ENCODE results near the gene LRIT1.

The LRIT1 gene

DNA sequence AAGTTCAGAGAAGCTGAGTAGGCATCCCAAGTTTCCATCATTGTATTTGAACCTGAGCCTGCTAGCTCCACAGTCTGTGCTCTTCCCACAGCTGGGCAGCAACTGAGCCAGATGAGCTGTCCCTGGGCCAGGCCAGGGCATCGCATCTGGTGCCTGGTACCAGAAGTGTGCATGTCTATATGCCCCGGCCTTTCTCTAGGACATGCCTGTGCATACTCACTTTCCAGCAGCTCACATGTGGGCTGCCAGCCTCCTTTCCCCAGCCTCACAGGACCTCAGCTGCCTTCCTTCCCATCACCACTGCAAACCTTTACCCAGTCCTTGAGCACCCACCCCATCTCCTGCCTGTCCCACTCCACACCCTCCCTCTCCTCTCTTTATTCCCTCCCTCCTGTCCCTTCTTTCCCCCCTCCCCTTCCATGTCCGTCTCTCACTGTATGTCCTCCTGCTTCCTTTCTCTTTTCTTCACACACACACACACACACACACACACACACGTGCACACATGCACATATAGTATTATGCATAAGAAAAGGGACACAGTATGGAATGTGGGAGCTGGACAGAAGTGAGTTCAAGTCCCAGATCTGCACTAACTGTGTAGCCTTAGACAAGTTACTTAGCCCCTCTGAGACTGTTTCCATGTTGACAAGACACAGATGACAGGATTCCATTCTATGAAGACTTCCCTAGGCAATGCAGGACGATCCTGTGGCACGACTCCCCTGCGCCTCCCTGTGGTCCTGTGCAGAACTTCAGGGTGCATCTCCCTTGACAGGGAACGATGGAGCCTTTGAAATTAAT lies 36.1 kb downstream of the LRIT1 start:
- Mint-ChIP-seq H3K4me1 (no peaks in the 10 kb centered on the region), H3K4me3 (no peak overlapping the region), H3K27me3 (ENCODE audit: low read depth) (peaks cover 38% of the 10 kb centered on the region), H3K9me3 (no peaks in the 10 kb centered on the region), H3K27ac (no peak overlapping the region), H3K36me3 (ENCODE audit: low read depth) (no peaks in the 10 kb centered on the region)
- TF ChIP-seq CTCF (IDR thresholded peaks at IDR 0.05; ENCODE audit: unreplicated experiment in 3 of 3), result peak; percentile 71 to 81 (median 72)

DNA sequence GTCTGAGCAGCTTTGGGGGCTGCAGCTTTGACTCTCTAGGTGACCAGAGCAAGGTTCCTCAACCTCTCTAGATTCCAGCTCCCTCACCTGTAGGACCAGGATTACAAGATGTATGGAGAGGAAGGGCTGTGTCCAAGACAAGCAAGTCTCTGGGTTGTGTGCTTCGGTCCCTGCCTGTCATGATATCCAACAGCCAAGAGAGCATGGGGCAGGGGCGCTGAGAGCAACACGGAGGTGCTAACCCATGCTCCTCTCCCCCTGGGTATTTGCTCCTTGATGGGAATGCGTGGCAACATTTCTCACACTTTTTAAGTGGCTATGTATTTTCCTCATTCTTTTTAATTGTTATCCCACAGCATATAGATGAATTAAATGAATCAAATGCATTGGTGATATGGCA lies 36.7 kb downstream of the LRIT1 start:
- no peak overlapping the region for H3K27ac Mint-ChIP-seq
- H3K4me1 Mint-ChIP-seq, result no peaks in the 10 kb centered on the region
- TF ChIP-seq CTCF (IDR thresholded peaks at IDR 0.05; ENCODE audit: unreplicated experiment in 3 of 3), result no peak
- H3K4me3 Mint-ChIP-seq, result no peak overlapping the region
- no peaks in the 10 kb centered on the region for H3K9me3 Mint-ChIP-seq
- H3K27me3 Mint-ChIP-seq (ENCODE audit: low read depth), result peaks cover 38% of the 10 kb centered on the region
- no peaks in the 10 kb centered on the region for H3K36me3 Mint-ChIP-seq (ENCODE audit: low read depth)

GRCh38 chr10:84204122-84204521 lies 37.2 kb downstream of the LRIT1 start:
- Mint-ChIP-seq H3K27me3 (ENCODE audit: low read depth) (peaks cover 42% of the 10 kb centered on the region), H3K36me3 (ENCODE audit: low read depth) (no peaks in the 10 kb centered on the region), H3K27ac (no peak overlapping the region), H3K4me3 (no peak overlapping the region), H3K9me3 (no peaks in the 10 kb centered on the region), H3K4me1 (no peaks in the 10 kb centered on the region)
- TF ChIP-seq CTCF (IDR thresholded peaks at IDR 0.05; ENCODE audit: unreplicated experiment in 3 of 3), result peak in 1 of 3 experiments; percentile 17

- H3K27ac Mint-ChIP-seq, result no peak overlapping the region
- H3K36me3 Mint-ChIP-seq (ENCODE audit: low read depth), result no peaks in the 10 kb centered on the region
These were observed 39.0 kb downstream of the LRIT1 start for GRCh38 chr10:84202349-84202748.

DNA sequence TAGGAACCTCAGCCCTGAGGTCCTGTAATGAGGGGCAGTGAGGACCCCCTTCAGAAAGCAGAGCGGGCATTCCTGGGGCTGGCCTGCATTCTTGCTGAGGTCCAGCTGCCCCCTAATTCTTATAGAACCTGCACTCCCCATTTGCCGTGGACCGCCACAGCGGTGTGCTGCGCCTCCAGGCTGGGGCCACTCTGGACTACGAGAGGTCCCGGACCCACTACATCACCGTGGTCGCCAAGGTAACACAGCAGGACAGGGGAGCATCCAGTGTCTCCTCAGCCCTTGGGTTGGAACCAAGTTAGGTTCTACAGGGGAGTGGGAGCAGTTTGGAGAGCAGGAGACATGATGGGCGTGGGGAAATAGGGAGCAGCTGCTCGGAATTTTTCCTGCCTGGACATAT lies 39.7 kb downstream of the LRIT1 start:
- no peak for TF ChIP-seq CTCF (IDR thresholded peaks at IDR 0.05; ENCODE audit: unreplicated experiment in 3 of 3)
- no peaks in the 10 kb centered on the region for H3K9me3 Mint-ChIP-seq
- no peak overlapping the region for H3K4me3 Mint-ChIP-seq
- H3K4me1 Mint-ChIP-seq, result no peaks in the 10 kb centered on the region
- H3K36me3 Mint-ChIP-seq (ENCODE audit: low read depth), result no peaks in the 10 kb centered on the region
- H3K27me3 Mint-ChIP-seq (ENCODE audit: low read depth), result peaks cover 47% of the 10 kb centered on the region
- H3K27ac Mint-ChIP-seq, result no peak overlapping the region

More at GRCh38 chr10:84202349-84202748, 39.0 kb downstream of the LRIT1 start:
- Mint-ChIP-seq H3K4me3 (no peak overlapping the region), H3K27me3 (ENCODE audit: low read depth) (peaks cover 47% of the 10 kb centered on the region), H3K9me3 (no peaks in the 10 kb centered on the region), H3K4me1 (no peaks in the 10 kb centered on the region)
- TF ChIP-seq CTCF (IDR thresholded peaks at IDR 0.05; ENCODE audit: unreplicated experiment in 3 of 3), result no peak

DNA sequence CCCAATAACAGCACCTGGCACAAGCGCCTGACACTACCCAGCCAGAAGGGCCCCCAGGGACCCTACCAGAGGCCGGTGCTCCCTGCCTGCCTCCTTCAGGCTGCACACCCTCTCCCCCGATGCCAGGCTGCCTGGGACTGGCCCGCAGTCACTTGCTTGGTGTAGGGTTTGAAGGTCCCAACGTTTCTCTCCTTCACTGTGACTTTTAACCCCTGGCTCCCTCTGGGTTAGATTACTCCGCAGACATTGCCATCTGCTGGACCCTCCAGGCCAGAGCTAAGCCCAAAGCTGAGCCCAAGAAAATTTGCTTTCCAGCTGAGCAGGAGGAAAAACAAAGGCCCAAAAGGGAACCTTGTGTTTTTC lies 40.1 kb downstream of the LRIT1 start:
- no peak overlapping the region for H3K4me3 Mint-ChIP-seq
- no peak overlapping the region for H3K27ac Mint-ChIP-seq
- H3K36me3 Mint-ChIP-seq (ENCODE audit: low read depth), result no peaks in the 10 kb centered on the region
- TF ChIP-seq CTCF (IDR thresholded peaks at IDR 0.05; ENCODE audit: unreplicated experiment in 3 of 3), result no peak
- no peaks in the 10 kb centered on the region for H3K9me3 Mint-ChIP-seq
- peaks cover 49% of the 10 kb centered on the region for H3K27me3 Mint-ChIP-seq (ENCODE audit: low read depth)
- no peaks in the 10 kb centered on the region for H3K4me1 Mint-ChIP-seq
